Endothelial cell of umbilical vein (primary cell): Measurements from ENCODE around the gene FAM167B. TPM values are rescaled to one million over a fixed set of nuclear protein-coding genes. Genes with fewer than 3 reads are reported as not detected.

Experiments used
- BruUV-seq: library from RNA; stranded (reverse); fragments of 400-500 nt; replicated peaks from 2 replicates; lab custom pipeline; 2021; lab: Mats Ljungman, UMichigan
- CTCF ChIA-PET: fragments of 300-600, 350-600 bp; sonication (Branson Sonifier 250); formaldehyde crosslinking; loops from one replicate; lab custom pipeline; 2021; ENCODE audit warnings: antibody characterized with exemption, inconsistent platforms; lab: Charles Lee
- POLR2A ChIA-PET: fragments of 300-600, 350-600 bp; sonication (Branson Sonifier 250); formaldehyde crosslinking; loops from one replicate; lab custom pipeline; 2021; ENCODE audit warnings: antibody characterized with exemption, inconsistent platforms; lab: Charles Lee
- DNase-seq: peaks from one replicate; pipeline ENCODE4 v3.0.0-alpha.2; 2011; ENCODE audit warnings: low read depth, low spot score
- FAIRE-seq: peaks from 2 replicates; lab custom pipeline; 2011; peaks lifted over from hg19 to GRCh38; lab: Jason Lieb, UNC
- H2AFZ ChIP-seq: 2 replicates; pipeline ENCODE4 v1.6.0; 2012; ENCODE audit warnings: low read depth, low read length, control low read depth, inconsistent platforms
- H3K27ac ChIP-seq: 2 replicates; pipeline ENCODE4 v1.5.1; 2011; ENCODE audit warnings: low read depth, mild to moderate bottlenecking, control low read depth, low read length, moderate library complexity; ENCODE audit not compliant: insufficient read depth
- H3K27me3 ChIP-seq, 2 experiments: 2 replicates each; pipeline versions ENCODE4 v1.6.0 to v1.6.1; 2011; ENCODE audit warnings: low read length in 2 of 2, mixed read lengths in 1 of 2; ENCODE audit not compliant: control insufficient read depth in 2 of 2, insufficient read depth in 2 of 2
- H3K36me3 ChIP-seq, 2 experiments: 2 replicates in 1 of 2; 3 replicates in 1 of 2; pipeline ENCODE4 v1.5.1; 2011; ENCODE audit warnings: low read length in 2 of 2, mild to moderate bottlenecking in 1 of 2, moderate library complexity in 1 of 2; ENCODE audit not compliant: control insufficient read depth in 2 of 2, insufficient read depth in 2 of 2; ENCODE audit errors: extremely low read depth in 1 of 2
- H3K4me1 ChIP-seq: 3 replicates; pipeline ENCODE4 v1.5.1; 2011; ENCODE audit warnings: mild to moderate bottlenecking, low read length; ENCODE audit not compliant: control insufficient read depth, insufficient read depth; ENCODE audit errors: extremely low read depth
- H3K4me2 ChIP-seq: 2 replicates; pipeline ENCODE4 v1.6.1; 2011; ENCODE audit warnings: low read length, control low read depth, mixed read lengths; ENCODE audit not compliant: insufficient read depth
- H3K4me3 ChIP-seq, 3 experiments: fragments of 200-600 bp in 1 of 3; sonication (generic), shearing (Covaris generic) in 1 of 3; replicated peaks in 1 of 3; 2 replicates each; pipeline ENCODE4 v1.5.1; 2011 to 2016; ENCODE audit warnings: control low read depth in 3 of 3, low read length in 3 of 3, mild to moderate bottlenecking in 2 of 3, inconsistent platforms in 1 of 3, low read depth in 1 of 3, moderate library complexity in 1 of 3; ENCODE audit not compliant: insufficient read depth in 1 of 3
- H3K79me2 ChIP-seq: 2 replicates; pipeline ENCODE4 v1.6.0; 2012; ENCODE audit warnings: low read length, inconsistent platforms; ENCODE audit not compliant: control insufficient read depth, insufficient read depth
- H3K9ac ChIP-seq: replicated peaks from 2 replicates; pipeline ENCODE3; 2011; ENCODE audit warnings: low read length, control low read depth; ENCODE audit not compliant: insufficient read depth; ENCODE audit errors: extremely low read depth
- H3K9me1 ChIP-seq: replicated peaks from 3 replicates; pipeline ENCODE4 v1.6.0; 2011; ENCODE audit warnings: mild to moderate bottlenecking, low read length; ENCODE audit not compliant: control insufficient read depth, insufficient read depth; ENCODE audit errors: extremely low read depth
- H3K9me3 ChIP-seq: replicated peaks from 2 replicates; pipeline ENCODE4 v1.5.1; 2012; ENCODE audit warnings: low read length, inconsistent platforms; ENCODE audit not compliant: control insufficient read depth, insufficient read depth
- H4K20me1 ChIP-seq: replicated peaks from 2 replicates; pipeline ENCODE3; 2011; ENCODE audit warnings: mild to moderate bottlenecking, low read length; ENCODE audit not compliant: control insufficient read depth, insufficient read depth; ENCODE audit errors: extremely low read depth
- EZH2 ChIP-seq: IDR thresholded peaks from 2 replicates; pipeline ENCODE4 v1.6.1; 2012; ENCODE audit warnings: borderline replicate concordance, low read depth, mild to moderate bottlenecking, moderate library complexity, low read length, inconsistent platforms; ENCODE audit not compliant: severe bottlenecking
- FOS ChIP-seq: IDR thresholded peaks from 2 replicates; pipeline ENCODE4 v1.6.1; 2011; ENCODE audit warnings: mild to moderate bottlenecking, low read length, moderate library complexity, borderline replicate concordance; ENCODE audit not compliant: insufficient read depth
- GATA2 ChIP-seq: IDR thresholded peaks from 2 replicates; pipeline ENCODE4 v1.7.0; 2011; ENCODE audit warnings: low read depth, mild to moderate bottlenecking, moderate library complexity, mixed read lengths, low read length; ENCODE audit not compliant: insufficient read length, insufficient read depth
- JUN ChIP-seq: IDR thresholded peaks from 2 replicates; pipeline ENCODE4 v1.6.1; 2011; ENCODE audit warnings: borderline replicate concordance, low read depth; ENCODE audit not compliant: insufficient read length, insufficient read depth
- MAX ChIP-seq: IDR thresholded peaks from 2 replicates; pipeline ENCODE4 v1.6.1; 2011; ENCODE audit not compliant: insufficient read depth, insufficient read length
- MYC ChIP-seq: IDR thresholded peaks from one replicate; pipeline ENCODE4 v1.6.1; 2011; ENCODE audit warnings: mild to moderate bottlenecking, low read depth, low read length
- POLR2A ChIP-seq: IDR thresholded peaks from 2 replicates; pipeline ENCODE4 v1.6.1; 2012; ENCODE audit warnings: low read depth, mild to moderate bottlenecking, control low read depth, low read length
- POLR2AphosphoS5 ChIP-seq: IDR thresholded peaks from 2 replicates; pipeline ENCODE4 v1.6.1; 2012; ENCODE audit warnings: low read depth, mild to moderate bottlenecking, control low read depth, low read length, moderate library complexity; ENCODE audit not compliant: insufficient read depth
- dilution Hi-C: fragments of 300-500 bp; cut with MboI; formaldehyde crosslinking; loops from one replicate; pipeline ENCODE4 v1.15.0; 2019; ENCODE audit warnings: low sequenced_read_pairs; ENCODE audit not compliant: extremely low pct_ligation_motif_present
- intact Hi-C: fragments of 100-400 bp; cut with micrococcal nuclease; formaldehyde crosslinking; loops from one replicate; pipeline ENCODE4 v1.10.0; 2022
- polyA plus RNA-seq, 4 experiments: library from polyadenylated mRNA; depleted of rRNA in 3 of 4; stranded (reverse) in 3 of 4; unstranded in 1 of 4; fragments of >200 nt; gene quantifications; 2 replicates each; pipeline versions ENCODE4 v1.2.1 to v1.2.3, GENCODE V29; 2011 to 2012; ENCODE audit warnings: missing spikeins in 1 of 4
- total RNA-seq: library from RNA; stranded (reverse); gene quantifications from 2 replicates; pipeline ENCODE4 v1.2.3, GENCODE V29; 2021
- TF ChIP-seq, protein P1 (sequence below), 2 donors: IDR thresholded peaks; 1 replicate in 1 of 2; 2 replicates in 1 of 2; pipeline ENCODE4 v1.5.1; 2011; ENCODE audit warnings: low read length in 2 of 2, mild to moderate bottlenecking in 2 of 2, moderate library complexity in 2 of 2, control low read depth in 1 of 2, inconsistent platforms in 1 of 2, low read depth in 1 of 2; ENCODE audit not compliant: insufficient read depth in 1 of 2; ENCODE audit errors: extremely low read depth in 1 of 2

The FAM167B gene
- total and polyA plus RNA-seq, 2 donors (not counting 3 experiments of a cell fraction or from before 2014, with no cell fraction given) = 2.1 to 5.6 TPM

DNA sequence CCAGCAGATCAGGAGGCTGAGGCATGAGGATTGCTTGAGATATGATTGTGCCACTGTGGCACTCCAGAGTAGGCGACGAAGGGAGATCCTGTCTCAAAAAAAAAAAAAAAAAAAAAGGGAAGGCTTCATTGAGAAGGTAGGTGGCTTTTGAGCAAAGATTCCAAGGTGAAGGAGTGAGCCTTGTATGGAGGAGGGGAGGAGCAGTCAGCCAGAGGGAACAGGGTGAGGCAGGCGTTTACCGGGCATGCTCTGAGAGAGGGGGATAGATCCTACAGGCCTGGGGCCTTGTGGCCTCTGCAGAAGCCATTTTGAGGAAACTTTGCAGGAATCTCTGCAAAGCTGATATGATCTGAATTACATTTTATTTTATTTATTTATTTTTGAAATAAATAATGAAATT lies 39.7 kb downstream of the FAM167B start:
- H3K4me1 ChIP-seq = peaks cover 9% of the 10 kb centered on the region
- no TSS peak for BruUV-seq
- H2AFZ ChIP-seq = no peak overlapping the region
- H3K27me3 ChIP-seq = no peaks in the 10 kb centered on the region
- ChIA-PET CTCF (interaction anchor here (0.7 to 1.1 kb wide), 2 partner anchors 16 to 107 kb away, joined by 3 read pairs; partner anchors contain the start of gene TXLNA), POLR2A (no interaction called here)
- DNase-seq = no peak
- no peaks in the 10 kb centered on the region for H3K9me1 ChIP-seq
- dilution Hi-C loops = no loop called here
- no peak overlapping the region for H3K27ac ChIP-seq
- H4K20me1 ChIP-seq = no peaks in the 10 kb centered on the region
- FAIRE-seq = no peak
- no peak overlapping the region for H3K9ac ChIP-seq
- no peak overlapping the region for H3K4me2 ChIP-seq
- TF ChIP-seq JUN (no peak), MAX (no peak), EZH2 (no peak), GATA2 (no peak), MYC (no peak), POLR2A (no peak), POLR2AphosphoS5 (no peak), FOS (no peak)
- TF ChIP-seq, protein P1, sequence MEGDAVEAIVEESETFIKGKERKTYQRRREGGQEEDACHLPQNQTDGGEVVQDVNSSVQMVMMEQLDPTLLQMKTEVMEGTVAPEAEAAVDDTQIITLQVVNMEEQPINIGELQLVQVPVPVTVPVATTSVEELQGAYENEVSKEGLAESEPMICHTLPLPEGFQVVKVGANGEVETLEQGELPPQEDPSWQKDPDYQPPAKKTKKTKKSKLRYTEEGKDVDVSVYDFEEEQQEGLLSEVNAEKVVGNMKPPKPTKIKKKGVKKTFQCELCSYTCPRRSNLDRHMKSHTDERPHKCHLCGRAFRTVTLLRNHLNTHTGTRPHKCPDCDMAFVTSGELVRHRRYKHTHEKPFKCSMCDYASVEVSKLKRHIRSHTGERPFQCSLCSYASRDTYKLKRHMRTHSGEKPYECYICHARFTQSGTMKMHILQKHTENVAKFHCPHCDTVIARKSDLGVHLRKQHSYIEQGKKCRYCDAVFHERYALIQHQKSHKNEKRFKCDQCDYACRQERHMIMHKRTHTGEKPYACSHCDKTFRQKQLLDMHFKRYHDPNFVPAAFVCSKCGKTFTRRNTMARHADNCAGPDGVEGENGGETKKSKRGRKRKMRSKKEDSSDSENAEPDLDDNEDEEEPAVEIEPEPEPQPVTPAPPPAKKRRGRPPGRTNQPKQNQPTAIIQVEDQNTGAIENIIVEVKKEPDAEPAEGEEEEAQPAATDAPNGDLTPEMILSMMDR (IDR thresholded peaks at IDR 0.05; ENCODE audit: extremely low read depth in 1 of 2, insufficient read depth in 1 of 2, low read depth in 1 of 2, low read length in 2 of 2) = no peak
- no peak overlapping the region for H3K4me3 ChIP-seq
- no peaks in the 10 kb centered on the region for H3K9me3 ChIP-seq
- no peaks in the 10 kb centered on the region for H3K79me2 ChIP-seq
- no peaks in the 10 kb centered on the region for H3K36me3 ChIP-seq
- intact Hi-C loops = no loop called here
